AG09309 (cell line): Measurements from ENCODE around the gene CCNJL.

ENCODE experiments used
- DNase-seq: peaks from one replicate; pipeline ENCODE4 v3.0.0-alpha.2; 2010; ENCODE audit warnings: low read depth
- H3K4me3 ChIP-seq: 2 replicates; pipeline ENCODE4 v1.5.1; 2011; ENCODE audit warnings: mild to moderate bottlenecking, low read depth, low read length, moderate library complexity; ENCODE audit not compliant: control insufficient read depth
- CTCF ChIP-seq: IDR thresholded peaks from 2 replicates; pipeline ENCODE4 v1.5.1; 2011; ENCODE audit warnings: mild to moderate bottlenecking, low read depth, low read length, inconsistent platforms; ENCODE audit not compliant: insufficient read depth, control insufficient read depth; ENCODE audit errors: missing control alignments

Gene CCNJL

GRCh38 chr5:160260006-160260775 is 52.2 kb downstream of the CCNJL start:
- TF ChIP-seq CTCF, result no peak
- DNase-seq, result no peak

GRCh38 chr5:160259341-160259740 is 53.0 kb downstream of the CCNJL start:
- TF ChIP-seq CTCF, result no peak
- no peak for DNase-seq
- no peak overlapping the region for H3K4me3 ChIP-seq

More at GRCh38 chr5:160260006-160260775, 52.2 kb downstream of the CCNJL start:
- no peak overlapping the region for H3K4me3 ChIP-seq

GRCh38 chr5:160254706-160255105 is 57.7 kb downstream of the CCNJL start:
- TF ChIP-seq CTCF, result no peak
- DNase-seq, result no peak
- H3K4me3 ChIP-seq, result no peak overlapping the region

GRCh38 chr5:160253441-160253840 is 58.9 kb downstream of the CCNJL start:
- no peak for DNase-seq
- TF ChIP-seq CTCF, result no peak
- H3K4me3 ChIP-seq, result no peak overlapping the region

GRCh38 chr5:160252916-160253315 is 59.4 kb downstream of the CCNJL start:
- DNase-seq, result no peak
- no peak for TF ChIP-seq CTCF

GRCh38 chr5:160251406-160252155 is 60.8 kb downstream of the CCNJL start:
- no peak overlapping the region for H3K4me3 ChIP-seq
- no peak for DNase-seq
- no peak for TF ChIP-seq CTCF

More at GRCh38 chr5:160252916-160253315, 59.4 kb downstream of the CCNJL start:
- H3K4me3 ChIP-seq, result no peak overlapping the region
